ENCODE results near the gene CDH23.

DNA sequence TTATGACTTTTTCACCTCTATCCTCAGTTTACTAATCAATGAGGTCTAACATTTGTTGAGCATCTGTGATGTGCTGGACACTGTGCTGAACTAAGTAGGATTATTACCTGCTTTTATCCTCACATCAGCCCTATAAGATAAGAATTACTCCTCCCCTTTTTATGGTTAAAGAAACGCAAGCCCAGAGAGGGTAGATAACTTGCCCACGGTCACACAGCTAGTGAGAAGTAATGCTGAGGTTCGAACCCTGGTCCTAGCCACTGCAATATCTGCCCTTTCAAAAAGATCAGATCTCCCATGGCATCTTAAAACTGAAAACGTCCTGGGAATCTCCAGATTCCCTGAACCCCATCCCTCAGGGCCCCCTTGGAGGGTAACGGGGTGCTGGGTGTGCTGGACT is 204.6 kb downstream of the CDH23 start:
- TF ChIP-seq, protein P1, sequence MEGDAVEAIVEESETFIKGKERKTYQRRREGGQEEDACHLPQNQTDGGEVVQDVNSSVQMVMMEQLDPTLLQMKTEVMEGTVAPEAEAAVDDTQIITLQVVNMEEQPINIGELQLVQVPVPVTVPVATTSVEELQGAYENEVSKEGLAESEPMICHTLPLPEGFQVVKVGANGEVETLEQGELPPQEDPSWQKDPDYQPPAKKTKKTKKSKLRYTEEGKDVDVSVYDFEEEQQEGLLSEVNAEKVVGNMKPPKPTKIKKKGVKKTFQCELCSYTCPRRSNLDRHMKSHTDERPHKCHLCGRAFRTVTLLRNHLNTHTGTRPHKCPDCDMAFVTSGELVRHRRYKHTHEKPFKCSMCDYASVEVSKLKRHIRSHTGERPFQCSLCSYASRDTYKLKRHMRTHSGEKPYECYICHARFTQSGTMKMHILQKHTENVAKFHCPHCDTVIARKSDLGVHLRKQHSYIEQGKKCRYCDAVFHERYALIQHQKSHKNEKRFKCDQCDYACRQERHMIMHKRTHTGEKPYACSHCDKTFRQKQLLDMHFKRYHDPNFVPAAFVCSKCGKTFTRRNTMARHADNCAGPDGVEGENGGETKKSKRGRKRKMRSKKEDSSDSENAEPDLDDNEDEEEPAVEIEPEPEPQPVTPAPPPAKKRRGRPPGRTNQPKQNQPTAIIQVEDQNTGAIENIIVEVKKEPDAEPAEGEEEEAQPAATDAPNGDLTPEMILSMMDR (conservative IDR thresholded peaks at IDR 0.05 in 1 of 2, IDR thresholded peaks at IDR 0.05 in 1 of 2; ENCODE audit: low read depth in 1 of 2, low read length in 2 of 2): no peak
- TF ChIP-seq EZH2 (IDR thresholded peaks at IDR 0.05; ENCODE audit: low read length, missing control alignments): no peak

All from fibroblast of lung (primary cell).